ENCODE data around the gene RAD50. TPM values are rescaled to one million over a fixed set of nuclear protein-coding genes. Genes with fewer than 3 reads are reported as not detected.
"Not testable (repeated sequence)": the region's sequence is repeated elsewhere in the genome, so short reads cannot be mapped to it uniquely, and the experiment has no call there.

Gene RAD50
- total RNA-seq, 4 donors from 2014 or later, result 31.1 to 53.7 (median 35.0) TPM

DNA sequence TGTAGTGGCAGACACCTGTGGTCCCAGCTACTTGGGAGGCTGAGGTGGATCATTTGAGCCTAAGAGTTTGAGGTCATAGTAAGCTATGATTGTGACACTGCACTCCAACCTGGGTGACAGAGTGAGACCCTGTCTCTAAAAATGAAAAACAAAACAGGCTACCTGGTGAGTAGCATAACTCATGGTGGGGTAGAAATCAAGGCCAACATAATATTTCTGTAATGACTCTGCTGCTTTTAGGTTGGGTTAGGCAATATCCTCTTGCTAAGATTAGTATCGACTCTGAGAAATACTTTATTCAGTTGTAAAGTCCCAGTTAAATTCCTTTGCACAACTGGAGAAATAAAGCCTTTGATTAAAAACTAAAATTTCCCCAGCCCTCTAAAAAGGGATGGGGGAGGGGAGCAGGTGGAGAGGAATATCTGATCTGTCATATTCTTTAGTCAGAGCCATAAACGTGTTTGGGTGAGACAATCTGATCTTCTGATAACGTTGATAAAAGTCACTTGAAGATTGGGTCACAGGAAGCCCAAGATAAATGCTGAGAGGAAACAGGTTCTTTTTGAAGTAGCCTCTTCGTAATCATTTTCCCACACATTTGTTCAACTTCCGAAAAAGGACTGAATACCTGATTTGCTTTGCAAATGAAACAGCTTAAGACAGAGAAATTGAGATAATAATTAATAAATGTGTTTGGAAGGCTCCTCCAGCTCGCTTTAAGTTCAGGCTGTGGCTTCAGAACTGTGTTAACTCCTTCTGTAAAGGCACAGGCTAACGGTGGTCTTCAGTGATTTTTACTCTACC lies 132.0 kb downstream of the RAD50 start:
- WGBS, 2 donors (ENCODE audit: low coverage in 1 of 2), result 67 to 73% methylated on average over 7 of the region's 7 CpGs
- no peak for TF ChIP-seq POLR2A (IDR thresholded peaks at IDR 0.05)
- Histone ChIP-seq H3K27me3 (no peaks in the 10 kb centered on the region), H3K4me1 (no peaks in the 10 kb centered on the region), H3K27ac (no peak overlapping the region), H3K9me3 (no peaks in the 10 kb centered on the region), H3K36me3 (peaks cover 0 to 8% of the 10 kb centered on the region in 2 donors), H3K4me3 (no peak overlapping the region)
- ATAC-seq, result no peak

DNA sequence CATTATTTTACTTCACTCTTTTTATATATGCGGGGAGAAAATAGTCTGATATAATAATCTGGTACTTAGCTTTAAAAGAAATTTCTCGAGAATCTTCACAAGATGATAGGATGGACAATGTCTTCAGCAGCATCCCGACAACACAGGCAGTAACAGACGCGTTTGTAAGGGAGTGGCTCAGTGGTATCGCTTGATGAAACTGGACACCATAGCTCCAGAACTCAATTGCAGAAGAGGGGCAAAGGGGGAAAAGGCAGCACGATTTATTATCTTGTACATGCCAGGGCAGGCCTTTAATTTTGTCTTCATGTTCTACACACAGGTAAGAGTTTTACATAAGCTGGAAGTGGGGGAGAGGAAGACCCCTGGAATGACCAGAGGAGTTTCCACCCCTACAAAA lies 132.7 kb downstream of the RAD50 start:
- no peak overlapping the region for H3K27ac ChIP-seq
- no peak overlapping the region for H3K4me3 ChIP-seq
- no peaks in the 10 kb centered on the region for H3K27me3 ChIP-seq
- H3K4me1 ChIP-seq, result no peaks in the 10 kb centered on the region
- WGBS, 2 donors (ENCODE audit: low coverage in 1 of 2), result 73% methylated on average over 7 of the region's 7 CpGs
- no peak for ATAC-seq
- TF ChIP-seq POLR2AphosphoS5 (IDR thresholded peaks at IDR 0.05) (no peak), EP300 (IDR thresholded peaks at IDR 0.05) (no peak), POLR2A (IDR thresholded peaks at IDR 0.05) (no peak)
- TF ChIP-seq, protein P1, sequence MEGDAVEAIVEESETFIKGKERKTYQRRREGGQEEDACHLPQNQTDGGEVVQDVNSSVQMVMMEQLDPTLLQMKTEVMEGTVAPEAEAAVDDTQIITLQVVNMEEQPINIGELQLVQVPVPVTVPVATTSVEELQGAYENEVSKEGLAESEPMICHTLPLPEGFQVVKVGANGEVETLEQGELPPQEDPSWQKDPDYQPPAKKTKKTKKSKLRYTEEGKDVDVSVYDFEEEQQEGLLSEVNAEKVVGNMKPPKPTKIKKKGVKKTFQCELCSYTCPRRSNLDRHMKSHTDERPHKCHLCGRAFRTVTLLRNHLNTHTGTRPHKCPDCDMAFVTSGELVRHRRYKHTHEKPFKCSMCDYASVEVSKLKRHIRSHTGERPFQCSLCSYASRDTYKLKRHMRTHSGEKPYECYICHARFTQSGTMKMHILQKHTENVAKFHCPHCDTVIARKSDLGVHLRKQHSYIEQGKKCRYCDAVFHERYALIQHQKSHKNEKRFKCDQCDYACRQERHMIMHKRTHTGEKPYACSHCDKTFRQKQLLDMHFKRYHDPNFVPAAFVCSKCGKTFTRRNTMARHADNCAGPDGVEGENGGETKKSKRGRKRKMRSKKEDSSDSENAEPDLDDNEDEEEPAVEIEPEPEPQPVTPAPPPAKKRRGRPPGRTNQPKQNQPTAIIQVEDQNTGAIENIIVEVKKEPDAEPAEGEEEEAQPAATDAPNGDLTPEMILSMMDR (IDR thresholded peaks at IDR 0.05), result no peak
- H3K9me3 ChIP-seq, result no peaks in the 10 kb centered on the region
- H3K36me3 ChIP-seq, result peaks cover 0 to 14% of the 10 kb centered on the region in 2 donors

DNA sequence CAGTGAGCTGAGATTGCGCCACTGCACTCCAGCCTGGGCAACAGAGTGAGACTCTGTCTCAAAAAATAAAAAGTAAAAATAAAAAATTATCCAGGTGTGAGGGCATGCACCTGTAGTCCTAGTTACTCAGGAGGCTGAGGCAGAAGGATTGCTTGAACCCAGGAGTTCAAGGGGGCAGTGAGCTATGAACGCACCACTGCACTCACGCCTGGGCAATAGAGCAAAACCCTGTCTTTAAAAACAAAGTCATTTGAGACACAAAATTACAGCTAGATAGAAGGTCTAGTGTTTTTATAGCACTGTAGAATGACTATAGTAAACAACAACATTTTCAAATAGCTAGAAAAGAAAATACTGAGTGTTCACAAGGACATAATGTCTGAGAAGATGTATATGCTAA lies 133.4 kb downstream of the RAD50 start:
- TF ChIP-seq, protein P1 (IDR thresholded peaks at IDR 0.05), result no peak
- TF ChIP-seq POLR2AphosphoS5 (IDR thresholded peaks at IDR 0.05) (no peak), POLR2A (IDR thresholded peaks at IDR 0.05) (no peak), EP300 (IDR thresholded peaks at IDR 0.05) (no peak)
- 86 to 100% methylated on average over 1 to 2 of the region's 3 CpGs for WGBS, 2 donors (ENCODE audit: low coverage in 1 of 2)
- Histone ChIP-seq H3K4me1 (no peaks in the 10 kb centered on the region), H3K4me3 (no peak overlapping the region), H3K36me3 (peaks cover 0 to 19% of the 10 kb centered on the region in 2 donors), H3K27me3 (no peaks in the 10 kb centered on the region), H3K9me3 (no peaks in the 10 kb centered on the region), H3K27ac (no peak overlapping the region)
- no peak for ATAC-seq

DNA sequence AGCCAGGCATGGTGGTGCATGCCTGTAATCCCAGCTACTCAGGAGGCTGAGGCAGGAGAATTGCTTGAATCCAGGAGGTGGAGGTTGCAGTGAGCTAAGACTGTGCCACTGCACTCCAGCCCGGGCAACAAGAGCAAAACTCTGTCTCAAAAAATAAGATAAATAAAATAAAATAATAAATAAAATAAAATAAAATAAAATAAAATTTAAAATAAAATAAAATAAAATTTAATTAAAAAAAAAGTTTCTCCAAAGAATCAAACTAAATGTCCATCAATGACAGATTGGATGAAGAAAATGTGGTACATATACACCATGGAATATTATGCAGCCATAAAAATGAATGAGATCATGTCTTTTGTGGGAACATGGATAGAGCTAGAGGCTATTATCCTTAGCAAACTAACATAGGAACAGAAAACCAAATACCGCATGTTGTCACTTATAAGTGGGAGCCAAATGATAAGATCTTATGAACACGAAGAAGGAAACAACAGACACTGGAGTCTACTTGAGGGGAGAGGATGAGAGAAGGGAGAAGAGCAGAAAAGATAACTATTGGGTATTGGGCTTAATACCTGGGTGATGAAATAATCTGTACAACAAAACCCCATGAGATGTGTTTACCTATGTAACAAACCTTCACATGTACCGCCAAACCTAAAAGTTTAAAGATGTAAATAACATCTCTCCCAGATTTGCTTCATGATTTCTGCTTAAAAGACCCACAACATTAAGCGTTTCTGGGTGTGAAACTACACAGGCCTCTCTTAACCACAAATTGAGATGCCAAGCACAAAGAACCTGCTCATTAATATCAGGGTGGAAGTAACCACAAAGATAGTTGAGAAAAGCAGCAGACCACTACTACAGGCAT lies 135.2 kb downstream of the RAD50 start:
- not testable (repeated sequence) for H3K27me3 ChIP-seq, ATAC-seq, H3K9me3 ChIP-seq, H3K4me1 ChIP-seq, H3K27ac ChIP-seq, H3K4me3 ChIP-seq
- H3K36me3 ChIP-seq, result peaks cover 0 to 36% of the 10 kb centered on the region in 2 donors
- WGBS, 2 donors (ENCODE audit: low coverage in 1 of 2), result 72 to 82% methylated on average over 5 of the region's 5 CpGs

DNA sequence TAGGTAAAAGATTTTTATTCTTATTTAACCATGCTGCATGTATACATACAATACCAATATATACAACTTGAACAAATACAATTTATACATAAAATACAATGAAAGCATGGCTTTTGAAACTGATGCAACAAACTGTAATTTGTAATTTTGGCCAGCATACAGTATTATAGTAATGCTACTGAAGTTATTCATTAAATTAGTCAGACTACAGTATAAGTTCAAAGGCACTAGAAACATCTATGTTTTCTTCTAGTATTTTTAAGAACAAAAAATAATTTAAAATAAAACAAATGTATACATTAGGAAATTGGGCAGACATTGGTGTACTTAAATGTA lies 135.8 kb downstream of the RAD50 start:
- Histone ChIP-seq H3K4me3 (no peak overlapping the region), H3K9me3 (no peaks in the 10 kb centered on the region), H3K4me1 (no peaks in the 10 kb centered on the region), H3K27me3 (no peaks in the 10 kb centered on the region), H3K27ac (no peak overlapping the region), H3K36me3 (peaks cover 0 to 39% of the 10 kb centered on the region in 2 donors)
- ATAC-seq, result no peak
- TF ChIP-seq POLR2A (IDR thresholded peaks at IDR 0.05) (no peak), POLR2AphosphoS5 (IDR thresholded peaks at IDR 0.05) (no peak), EP300 (IDR thresholded peaks at IDR 0.05) (no peak)
- TF ChIP-seq, protein P1 (IDR thresholded peaks at IDR 0.05), result no peak

Other genes with a start within 250 kb of the RAD50 start
- gene SLC22A5, start 187.3 kb upstream of the RAD50 start, total RNA-seq, result 1 to 10 TPM; 6.5 to 9.6 (median 7.5) TPM
- gene IRF1, start 66.2 kb upstream of the RAD50 start, total RNA-seq, result 10 to 100 TPM; 10.9 to 74.3 (median 19.4) TPM
- not detected for gene IL5, start 13.5 kb upstream of the RAD50 start, total RNA-seq
- gene IL13, start 101.2 kb downstream of the RAD50 start, total RNA-seq, result not detected
- not detected for gene IL4, start 117.0 kb downstream of the RAD50 start, total RNA-seq
- 10 to 100 TPM in 1 of 4 donors, 1 to 10 TPM in 3; 5.9 to 12.5 (median 7.7) TPM for gene KIF3A, start 180.6 kb downstream of the RAD50 start, total RNA-seq
- gene CCNI2, start 190.4 kb downstream of the RAD50 start, total RNA-seq, result not detected
- 10 to 100 TPM; 31.6 to 46.4 (median 34.9) TPM for gene SEPTIN8, start 220.3 kb downstream of the RAD50 start, total RNA-seq